ENCODE results near the gene SHOC2.

Gene SHOC2

GRCh38 chr10:110916554-110917346 lies 2.7 kb upstream of the SHOC2 start:
- no peak overlapping the region for H3K27ac ChIP-seq
- no peak for TF ChIP-seq CTCF (IDR thresholded peaks at IDR 0.05)
- TF ChIP-seq ZFX (IDR thresholded peaks at IDR 0.05; ENCODE audit: borderline replicate concordance): no peak

DNA sequence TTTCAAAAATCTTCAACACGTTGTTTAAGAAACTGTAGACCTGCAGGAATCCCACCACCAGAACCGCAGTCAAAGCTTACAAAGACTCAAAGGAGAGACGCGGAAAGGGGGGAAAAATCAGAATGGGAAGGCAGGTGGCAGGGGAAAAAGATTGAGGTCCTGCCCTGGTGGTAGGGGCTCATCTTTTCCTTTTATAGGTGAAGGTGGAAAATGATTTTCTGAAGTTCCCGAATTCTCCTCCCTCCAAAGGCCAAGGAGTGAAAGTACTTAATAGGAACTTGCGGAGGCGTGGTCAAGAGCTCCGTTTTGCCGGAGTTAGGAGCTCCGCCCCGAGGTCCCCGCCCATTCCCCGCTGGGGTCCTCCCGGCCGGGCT lies 1.1 kb upstream of the SHOC2 start:
- H3K27ac ChIP-seq: peak overlapping the region; percentile 96
- TF ChIP-seq ZFX (IDR thresholded peaks at IDR 0.05; ENCODE audit: borderline replicate concordance) (no peak), CTCF (IDR thresholded peaks at IDR 0.05) (no peak)

DNA sequence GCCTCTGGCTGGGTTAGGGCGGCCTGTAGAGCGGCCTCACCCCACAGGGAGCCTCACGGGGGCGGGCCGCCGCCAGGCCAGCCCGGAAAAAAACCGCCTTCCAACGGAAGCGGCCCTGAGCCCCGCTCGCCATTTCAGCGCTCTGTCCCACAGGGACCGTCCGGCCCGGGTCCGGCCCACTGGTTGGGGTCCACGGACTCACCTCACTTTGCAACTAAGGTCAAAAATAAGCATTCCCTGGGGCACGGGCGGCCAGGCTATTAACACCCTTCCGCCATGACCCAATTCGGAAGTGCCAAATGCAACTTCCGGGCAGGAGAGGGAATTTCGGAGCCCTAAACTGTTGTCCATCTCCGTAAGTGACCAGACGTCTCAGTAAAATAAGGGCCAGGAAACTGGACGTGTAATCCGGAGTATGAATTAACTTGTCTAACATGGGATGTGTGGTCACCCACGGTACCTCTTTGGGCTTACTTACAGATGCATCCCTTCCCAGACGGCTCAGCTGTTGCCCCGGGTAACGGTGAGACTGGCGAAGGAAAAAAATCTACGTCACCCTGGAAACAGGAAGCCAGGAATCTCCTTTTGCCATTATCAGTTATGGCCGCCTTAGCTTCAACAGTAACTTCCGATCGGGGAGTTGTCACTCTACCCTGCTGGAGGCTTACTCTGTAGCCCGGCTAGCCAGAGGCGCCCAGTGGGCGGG lies 608 bp upstream of the SHOC2 start, which contains the start of gene BBIP1:
Gene BBIP1, minus strand, starts transcription at position 538 of the 706 bp plus-strand sequence. CDS start 1,023 bp downstream, outside the sequence.
- H3K27ac ChIP-seq: peak within 1 kb of the TSS; percentile 96
- TF ChIP-seq ZFX (IDR thresholded peaks at IDR 0.05; ENCODE audit: borderline replicate concordance) (no peak), CTCF (IDR thresholded peaks at IDR 0.05) (no peak)

DNA sequence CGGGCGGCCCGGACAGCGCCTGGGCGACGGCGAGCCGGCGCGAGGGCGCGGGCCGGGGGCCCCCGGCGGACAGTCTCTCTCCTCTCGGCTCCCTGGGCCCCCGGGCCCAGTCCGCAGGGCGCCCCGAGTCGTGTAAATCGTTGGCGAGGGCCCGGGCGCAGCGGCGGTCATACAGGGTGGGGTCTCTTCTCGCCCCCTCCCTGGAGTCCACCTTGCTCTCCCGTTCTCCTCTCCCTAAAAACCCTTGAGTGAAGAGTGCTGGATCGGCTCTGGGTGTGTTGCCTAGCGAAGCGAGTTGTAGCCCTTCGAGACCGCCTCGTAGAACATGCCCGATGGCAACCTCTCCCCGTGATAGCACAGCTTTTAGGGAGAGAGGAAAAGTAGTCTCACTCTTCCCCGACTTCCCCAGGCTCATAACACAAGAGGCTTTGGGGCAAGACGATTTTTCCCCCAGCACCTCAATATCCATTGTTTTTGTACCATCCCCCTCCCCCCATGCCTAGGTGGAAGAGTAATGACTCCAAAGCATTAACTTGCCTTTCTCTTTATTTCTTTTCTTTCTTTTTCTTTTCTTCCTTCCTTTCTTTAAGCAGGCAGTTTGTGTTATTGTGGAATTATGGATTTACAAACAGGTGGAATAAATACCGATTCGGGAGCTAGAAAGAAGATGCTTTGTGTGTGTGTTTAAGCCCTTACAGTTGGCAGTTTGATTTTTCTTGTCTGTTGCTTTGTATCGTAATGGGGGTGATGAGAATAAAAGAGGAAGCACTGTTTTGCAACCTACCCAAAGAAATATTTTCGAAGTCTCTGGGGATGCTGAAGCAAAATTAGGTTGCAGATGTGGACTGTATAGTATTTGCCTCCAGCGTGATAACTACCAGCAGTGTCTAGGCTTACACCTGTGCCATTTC lies 822 bp downstream of the SHOC2 start:
- TF ChIP-seq ZFX (IDR thresholded peaks at IDR 0.05; ENCODE audit: borderline replicate concordance): no peak
- TF ChIP-seq CTCF (IDR thresholded peaks at IDR 0.05): no peak
- H3K27ac ChIP-seq: peak overlapping the region; percentile 96

DNA sequence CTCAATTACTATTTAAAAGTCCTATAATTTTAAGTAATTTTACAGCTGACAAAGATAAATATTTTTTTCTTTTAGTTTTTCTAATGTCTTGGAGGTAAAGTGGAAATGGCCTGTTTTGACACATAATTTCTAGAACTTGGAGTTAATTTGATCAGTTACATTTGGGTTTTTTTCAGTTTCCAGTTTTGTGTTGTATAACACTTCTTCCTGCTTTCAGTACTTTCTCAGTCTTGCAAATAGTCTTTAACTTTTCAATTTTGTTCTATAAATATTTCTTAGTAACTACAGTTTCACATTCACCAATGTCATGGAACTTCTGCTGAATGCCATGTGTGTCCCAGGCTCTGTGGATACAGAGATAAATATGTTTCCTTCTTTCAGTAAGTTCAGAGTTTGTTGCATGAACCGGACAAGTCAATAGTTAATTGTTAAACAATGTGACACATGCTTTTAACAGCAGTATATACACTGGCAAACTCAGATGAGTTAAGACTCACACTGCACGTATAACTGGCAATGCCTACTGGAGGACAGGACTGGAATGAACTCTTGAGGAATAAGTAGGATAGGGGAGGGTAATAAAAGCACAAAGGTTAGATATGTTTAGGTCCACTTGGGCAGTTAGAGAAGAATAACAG lies 4.6 kb downstream of the SHOC2 start:
- H3K27ac ChIP-seq: no peak overlapping the region
- TF ChIP-seq CTCF (IDR thresholded peaks at IDR 0.05) (no peak), ZFX (IDR thresholded peaks at IDR 0.05; ENCODE audit: borderline replicate concordance) (no peak)

DNA sequence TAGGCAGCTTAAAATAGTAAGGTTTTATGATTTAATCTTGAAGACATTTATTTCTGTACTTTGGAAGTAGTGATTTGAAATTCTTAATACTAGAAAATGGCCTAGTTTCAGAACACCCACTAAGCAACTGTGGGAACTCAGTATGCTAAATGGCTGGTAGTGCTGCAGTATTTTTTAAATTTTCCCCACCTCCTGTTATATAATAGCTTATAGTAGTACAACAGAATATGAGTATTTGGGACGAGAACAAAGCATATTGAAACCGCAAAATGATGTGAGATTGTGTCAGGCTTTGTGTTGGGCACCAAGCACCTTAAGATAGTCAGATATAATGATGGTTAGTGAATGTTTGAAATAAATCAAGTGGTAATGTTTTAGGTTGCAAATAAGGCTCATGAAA lies 8.1 kb downstream of the SHOC2 start:
- no peak overlapping the region for H3K27ac ChIP-seq
- TF ChIP-seq ZFX (IDR thresholded peaks at IDR 0.05; ENCODE audit: borderline replicate concordance) (no peak), CTCF (IDR thresholded peaks at IDR 0.05) (no peak)

Data from 22Rv1 (cell line).